Ishikawa (cell line): ENCODE results near the gene CZIB.

ENCODE experiments used
- CEBPB ChIP-seq: IDR thresholded peaks from 2 replicates; pipeline ENCODE4 v1.6.1; 2012
- CREB1 ChIP-seq: IDR thresholded peaks from 2 replicates; pipeline ENCODE4 v1.6.1; 2012; ENCODE audit warnings: low read depth
- EGR1 ChIP-seq: IDR thresholded peaks from 2 replicates; pipeline ENCODE4 v1.6.1; 2012
- EP300 ChIP-seq: IDR thresholded peaks from 2 replicates; pipeline ENCODE4 v1.6.1; 2012; ENCODE audit warnings: borderline replicate concordance
- FOXM1 ChIP-seq: IDR thresholded peaks from 2 replicates; pipeline ENCODE4 v1.6.1; 2012; ENCODE audit warnings: low read depth, borderline replicate concordance
- NFIC ChIP-seq: IDR thresholded peaks from 2 replicates; pipeline ENCODE4 v1.6.1; 2012
- RAD21 ChIP-seq: IDR thresholded peaks from 2 replicates; pipeline ENCODE4 v1.6.1; 2012; ENCODE audit warnings: low read depth
- TAF1 ChIP-seq: IDR thresholded peaks from 2 replicates; pipeline ENCODE4 v1.6.1; 2012; ENCODE audit warnings: low read depth, mild to moderate bottlenecking
- TCF12 ChIP-seq: IDR thresholded peaks from 2 replicates; pipeline ENCODE4 v1.6.1; 2012; ENCODE audit warnings: low read depth
- TEAD4 ChIP-seq: IDR thresholded peaks from 2 replicates; pipeline ENCODE4 v1.6.1; 2012
- YY1 ChIP-seq: IDR thresholded peaks from 2 replicates; pipeline ENCODE4 v1.6.1; 2012; ENCODE audit warnings: low read depth
- ZBTB7A ChIP-seq: IDR thresholded peaks from 2 replicates; pipeline ENCODE4 v1.6.1; 2012; ENCODE audit warnings: low read depth
- TF ChIP-seq, protein P1 (sequence below): IDR thresholded peaks from 2 replicates; pipeline ENCODE4 v1.6.1; 2012
- TF ChIP-seq, protein P2 (sequence below): IDR thresholded peaks from 2 replicates; pipeline ENCODE4 v1.6.1; 2012
- TF ChIP-seq, protein P3 (sequence below): IDR thresholded peaks from 2 replicates; pipeline ENCODE4 v1.6.1; 2012; ENCODE audit warnings: low read depth, mild to moderate bottlenecking

CZIB gene

DNA sequence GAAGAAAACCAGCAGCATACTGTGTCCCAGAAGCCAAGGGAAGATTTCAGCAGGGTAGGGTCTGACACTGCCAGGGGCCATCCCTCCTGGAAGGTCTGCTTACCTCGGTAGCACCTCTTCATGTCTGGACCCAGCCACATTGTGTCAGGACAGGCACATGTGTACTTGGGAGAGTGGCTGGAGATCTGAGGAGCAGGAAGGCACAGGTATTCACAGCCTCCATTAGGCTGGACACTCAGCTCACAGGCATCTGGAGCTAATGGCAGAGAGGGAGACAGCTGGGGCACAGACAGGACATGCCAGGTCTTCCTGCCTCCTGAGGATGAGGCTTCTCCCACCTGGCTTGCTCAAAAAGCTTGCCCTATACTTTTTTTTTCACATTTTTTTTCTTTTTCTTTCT lies 37.8 kb upstream of the CZIB start:
- TF ChIP-seq, protein P1, sequence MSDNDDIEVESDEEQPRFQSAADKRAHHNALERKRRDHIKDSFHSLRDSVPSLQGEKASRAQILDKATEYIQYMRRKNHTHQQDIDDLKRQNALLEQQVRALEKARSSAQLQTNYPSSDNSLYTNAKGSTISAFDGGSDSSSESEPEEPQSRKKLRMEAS, result no peak
- TF ChIP-seq TAF1 (no peak), TCF12 (no peak)

DNA sequence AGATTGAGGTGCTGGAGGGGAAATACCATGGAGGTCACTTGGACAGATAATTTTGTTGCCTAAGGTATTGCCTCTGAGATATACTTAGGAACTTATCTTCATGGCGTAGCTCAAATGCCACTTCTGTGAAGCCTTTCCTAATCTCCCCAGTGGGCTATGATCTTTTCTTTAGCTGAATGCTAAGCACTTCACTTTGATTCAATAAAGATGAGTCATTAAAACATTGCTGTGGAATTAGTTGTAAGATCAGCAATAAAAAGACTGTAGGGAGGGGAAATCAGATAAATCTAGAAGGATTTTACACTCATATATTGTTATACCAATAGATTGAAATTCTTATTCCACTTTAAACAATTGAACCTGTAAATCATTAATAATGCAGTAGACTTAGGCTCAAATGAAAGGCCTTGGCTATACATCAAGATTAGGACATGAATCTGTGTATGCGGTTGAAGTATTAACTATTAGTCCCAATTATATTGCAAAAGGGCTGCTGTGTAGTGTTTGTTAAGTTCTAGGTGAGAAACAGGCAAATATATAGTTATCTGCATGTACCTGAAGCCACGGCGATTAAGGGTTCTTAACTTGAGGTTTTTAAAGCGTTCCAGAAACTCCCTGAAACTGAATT lies 37.1 kb upstream of the CZIB start:
- TF ChIP-seq, protein P2, sequence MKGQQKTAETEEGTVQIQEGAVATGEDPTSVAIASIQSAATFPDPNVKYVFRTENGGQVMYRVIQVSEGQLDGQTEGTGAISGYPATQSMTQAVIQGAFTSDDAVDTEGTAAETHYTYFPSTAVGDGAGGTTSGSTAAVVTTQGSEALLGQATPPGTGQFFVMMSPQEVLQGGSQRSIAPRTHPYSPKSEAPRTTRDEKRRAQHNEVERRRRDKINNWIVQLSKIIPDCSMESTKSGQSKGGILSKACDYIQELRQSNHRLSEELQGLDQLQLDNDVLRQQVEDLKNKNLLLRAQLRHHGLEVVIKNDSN, result no peak
- no peak for TF ChIP-seq NFIC
- no peak for TF ChIP-seq CEBPB
- TF ChIP-seq TEAD4, result no peak
- TF ChIP-seq RAD21, result no peak

DNA sequence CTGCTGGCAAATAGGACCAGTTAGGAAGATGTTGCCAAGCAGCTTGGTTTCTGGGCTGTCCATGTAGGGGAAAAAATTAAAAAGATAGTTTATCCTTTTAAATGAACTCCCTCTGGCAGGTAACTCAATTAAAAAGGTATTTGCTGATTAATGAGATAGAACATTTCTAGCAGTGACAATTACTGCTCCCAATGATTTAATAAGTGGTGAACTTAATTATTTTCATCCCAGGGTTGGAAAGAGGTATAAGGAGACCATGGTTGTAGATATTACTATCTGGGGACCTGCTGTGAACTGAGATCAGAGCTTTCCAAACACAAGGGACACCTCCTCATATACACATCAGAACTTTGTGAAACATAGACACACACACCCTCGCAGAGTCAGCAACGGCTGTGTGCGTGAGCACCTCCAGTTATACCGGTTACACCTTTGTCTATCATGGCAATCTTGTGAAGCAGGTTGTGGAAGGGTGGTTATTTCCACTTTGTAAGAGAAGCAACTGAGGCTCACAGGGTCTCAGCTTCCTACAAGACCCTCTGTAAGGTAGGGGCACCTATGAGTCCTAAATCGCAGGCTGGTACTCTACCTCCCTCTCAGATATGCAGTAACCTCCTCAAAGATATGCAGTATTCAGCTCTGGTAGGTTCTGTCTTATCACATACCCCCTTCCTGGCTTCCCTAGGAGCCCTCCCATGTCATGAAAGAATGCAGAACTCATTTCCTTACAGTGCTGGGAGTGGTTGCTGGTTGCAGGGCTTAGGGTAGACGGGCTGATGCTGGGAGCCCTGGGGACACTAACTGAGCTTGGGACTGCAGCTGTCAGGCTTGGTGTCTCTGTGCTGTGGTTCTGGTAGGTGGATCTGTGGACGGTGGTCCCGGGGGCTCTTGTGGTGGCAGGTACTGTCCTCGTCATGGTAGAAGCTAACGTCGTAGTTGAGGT lies 36.3 kb upstream of the CZIB start:
- no peak for TF ChIP-seq YY1

DNA sequence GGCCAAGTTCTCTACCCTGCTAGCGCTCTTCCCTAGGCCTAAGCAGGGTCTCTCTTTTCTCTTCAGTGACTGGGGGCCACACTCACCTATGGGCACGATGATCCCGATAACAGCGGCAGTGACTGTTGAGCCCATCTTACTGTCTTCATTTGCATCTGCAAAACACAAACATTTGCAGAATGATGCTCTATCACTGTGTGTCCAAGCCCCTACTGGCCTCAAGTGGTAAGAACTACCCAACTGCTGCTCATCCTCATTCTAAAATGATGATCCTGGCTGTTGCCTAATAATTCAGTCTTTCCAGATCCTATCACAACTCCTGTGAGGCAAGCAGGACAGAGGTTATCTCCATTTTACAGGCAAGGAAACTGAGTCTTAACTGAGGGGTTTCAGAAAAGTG lies 34.6 kb upstream of the CZIB start:
- TF ChIP-seq CREB1 (no peak), CEBPB (no peak), FOXM1 (no peak), TAF1 (no peak), TCF12 (no peak), EP300 (no peak), ZBTB7A (no peak), EGR1 (no peak), NFIC (no peak), RAD21 (no peak), YY1 (no peak)
- TF ChIP-seq, protein P3, sequence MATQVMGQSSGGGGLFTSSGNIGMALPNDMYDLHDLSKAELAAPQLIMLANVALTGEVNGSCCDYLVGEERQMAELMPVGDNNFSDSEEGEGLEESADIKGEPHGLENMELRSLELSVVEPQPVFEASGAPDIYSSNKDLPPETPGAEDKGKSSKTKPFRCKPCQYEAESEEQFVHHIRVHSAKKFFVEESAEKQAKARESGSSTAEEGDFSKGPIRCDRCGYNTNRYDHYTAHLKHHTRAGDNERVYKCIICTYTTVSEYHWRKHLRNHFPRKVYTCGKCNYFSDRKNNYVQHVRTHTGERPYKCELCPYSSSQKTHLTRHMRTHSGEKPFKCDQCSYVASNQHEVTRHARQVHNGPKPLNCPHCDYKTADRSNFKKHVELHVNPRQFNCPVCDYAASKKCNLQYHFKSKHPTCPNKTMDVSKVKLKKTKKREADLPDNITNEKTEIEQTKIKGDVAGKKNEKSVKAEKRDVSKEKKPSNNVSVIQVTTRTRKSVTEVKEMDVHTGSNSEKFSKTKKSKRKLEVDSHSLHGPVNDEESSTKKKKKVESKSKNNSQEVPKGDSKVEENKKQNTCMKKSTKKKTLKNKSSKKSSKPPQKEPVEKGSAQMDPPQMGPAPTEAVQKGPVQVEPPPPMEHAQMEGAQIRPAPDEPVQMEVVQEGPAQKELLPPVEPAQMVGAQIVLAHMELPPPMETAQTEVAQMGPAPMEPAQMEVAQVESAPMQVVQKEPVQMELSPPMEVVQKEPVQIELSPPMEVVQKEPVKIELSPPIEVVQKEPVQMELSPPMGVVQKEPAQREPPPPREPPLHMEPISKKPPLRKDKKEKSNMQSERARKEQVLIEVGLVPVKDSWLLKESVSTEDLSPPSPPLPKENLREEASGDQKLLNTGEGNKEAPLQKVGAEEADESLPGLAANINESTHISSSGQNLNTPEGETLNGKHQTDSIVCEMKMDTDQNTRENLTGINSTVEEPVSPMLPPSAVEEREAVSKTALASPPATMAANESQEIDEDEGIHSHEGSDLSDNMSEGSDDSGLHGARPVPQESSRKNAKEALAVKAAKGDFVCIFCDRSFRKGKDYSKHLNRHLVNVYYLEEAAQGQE, result no peak
- TF ChIP-seq, protein P1, result no peak
- TF ChIP-seq, protein P2, result no peak

DNA sequence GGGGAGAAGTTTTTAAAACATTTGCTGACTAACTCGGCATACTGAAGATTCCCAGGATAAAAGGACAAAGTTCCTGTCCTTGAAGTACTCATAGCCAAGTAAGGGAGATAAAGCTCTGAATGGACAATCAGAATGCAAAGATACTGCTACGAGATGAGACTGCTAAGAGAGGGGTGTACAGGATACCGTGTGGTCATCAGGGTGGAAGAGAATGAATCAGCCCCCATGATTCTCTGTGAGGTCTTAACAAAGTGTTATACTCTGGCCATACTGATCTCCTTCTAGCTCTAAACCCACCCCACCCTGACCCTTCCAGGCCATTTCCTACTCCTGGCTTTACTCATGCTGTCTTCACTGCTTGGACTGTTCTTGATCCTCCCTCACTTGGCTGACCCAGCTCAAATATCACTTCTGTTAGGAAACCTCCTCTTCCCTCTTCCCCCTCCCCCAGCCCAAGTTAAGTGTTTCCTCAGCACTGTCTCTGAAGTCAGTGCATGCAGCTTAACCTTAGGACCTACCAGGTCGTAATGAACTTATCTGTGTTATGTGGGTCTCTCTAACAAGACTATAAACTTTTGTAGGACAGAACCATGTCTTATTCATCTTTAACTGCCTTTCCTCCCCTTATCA lies 33.7 kb upstream of the CZIB start:
- TF ChIP-seq CEBPB, result no peak
- no peak for TF ChIP-seq RAD21
- no peak for TF ChIP-seq YY1
- no peak for TF ChIP-seq NFIC
- no peak for TF ChIP-seq FOXM1

DNA sequence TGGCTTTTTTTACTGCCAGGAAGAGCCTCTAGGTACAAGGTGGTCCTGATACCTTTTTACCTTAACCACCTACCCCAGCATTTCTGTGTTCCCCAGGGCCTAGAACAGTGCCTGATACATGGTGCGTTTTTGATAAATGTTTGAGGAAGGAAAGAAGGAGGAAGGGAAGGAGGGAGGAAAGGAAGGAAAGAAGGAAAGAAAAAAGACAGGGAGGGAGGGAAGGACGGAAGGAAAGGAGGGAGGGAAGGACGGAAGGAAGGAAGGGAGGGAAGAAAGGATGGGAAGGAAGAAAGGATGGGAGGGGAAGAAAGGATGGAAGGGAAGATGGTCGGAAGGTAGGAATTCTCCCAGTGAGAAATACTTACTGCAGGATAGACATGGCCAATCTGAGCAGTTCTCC lies 29.9 kb upstream of the CZIB start:
- TF ChIP-seq CREB1 (no peak), NFIC (no peak), TEAD4 (no peak), EP300 (no peak), FOXM1 (no peak), RAD21 (no peak), TAF1 (no peak), TCF12 (no peak)

DNA sequence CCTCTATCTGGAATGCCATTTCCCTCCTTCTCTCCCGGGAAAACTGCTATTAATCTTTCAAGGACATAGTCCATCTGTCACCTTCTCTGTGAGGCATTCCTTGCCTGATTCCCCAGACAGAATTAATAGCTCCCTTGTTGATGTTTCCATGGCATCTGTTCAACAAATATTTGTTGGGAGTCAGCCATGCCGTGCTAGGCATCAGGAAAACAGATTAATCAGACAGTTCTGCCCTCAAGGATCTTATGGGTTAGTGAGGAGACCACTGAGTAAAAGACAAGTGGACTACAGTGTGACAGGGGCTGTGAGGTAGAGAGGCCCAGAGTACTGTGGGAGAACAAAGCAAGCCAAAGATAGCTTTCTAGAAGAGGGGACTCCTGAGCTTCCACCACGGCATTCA lies 29.3 kb upstream of the CZIB start:
- no peak for TF ChIP-seq EGR1
- TF ChIP-seq ZBTB7A, result no peak
- no peak for TF ChIP-seq EP300
- TF ChIP-seq TAF1, result no peak
- no peak for TF ChIP-seq CEBPB
- no peak for TF ChIP-seq YY1
- TF ChIP-seq NFIC, result no peak
- TF ChIP-seq RAD21, result no peak
- no peak for TF ChIP-seq CREB1
